Measurements from ENCODE around the gene MAP2K3.

Gene MAP2K3

DNA sequence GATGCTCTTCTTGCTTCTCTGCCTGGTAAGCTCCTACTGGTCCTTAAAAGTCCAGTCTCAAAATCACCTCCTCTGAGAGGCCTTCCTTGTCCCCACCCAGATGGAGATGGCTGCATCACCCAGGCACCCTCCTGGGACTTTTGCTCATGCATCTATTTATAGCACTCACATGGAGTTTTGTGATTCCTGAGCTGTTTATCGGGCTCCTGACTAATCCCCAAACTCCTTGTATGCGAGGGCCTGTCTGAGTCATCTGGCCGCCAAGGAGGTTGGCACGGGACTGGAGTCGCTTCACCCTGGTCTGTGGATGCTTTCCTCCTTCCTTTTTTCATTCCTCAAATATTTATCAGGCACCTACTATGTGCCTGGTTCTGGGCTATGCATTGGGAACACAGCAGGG lies 2.3 kb upstream of the MAP2K3 start:
- DNase-seq (ENCODE audit: low read depth in 3 of 3): no peak

GRCh38 chr17:21282850-21283249 lies 1.7 kb upstream of the MAP2K3 start:
- DNase-seq (ENCODE audit: low read depth in 3 of 3): no peak

DNA sequence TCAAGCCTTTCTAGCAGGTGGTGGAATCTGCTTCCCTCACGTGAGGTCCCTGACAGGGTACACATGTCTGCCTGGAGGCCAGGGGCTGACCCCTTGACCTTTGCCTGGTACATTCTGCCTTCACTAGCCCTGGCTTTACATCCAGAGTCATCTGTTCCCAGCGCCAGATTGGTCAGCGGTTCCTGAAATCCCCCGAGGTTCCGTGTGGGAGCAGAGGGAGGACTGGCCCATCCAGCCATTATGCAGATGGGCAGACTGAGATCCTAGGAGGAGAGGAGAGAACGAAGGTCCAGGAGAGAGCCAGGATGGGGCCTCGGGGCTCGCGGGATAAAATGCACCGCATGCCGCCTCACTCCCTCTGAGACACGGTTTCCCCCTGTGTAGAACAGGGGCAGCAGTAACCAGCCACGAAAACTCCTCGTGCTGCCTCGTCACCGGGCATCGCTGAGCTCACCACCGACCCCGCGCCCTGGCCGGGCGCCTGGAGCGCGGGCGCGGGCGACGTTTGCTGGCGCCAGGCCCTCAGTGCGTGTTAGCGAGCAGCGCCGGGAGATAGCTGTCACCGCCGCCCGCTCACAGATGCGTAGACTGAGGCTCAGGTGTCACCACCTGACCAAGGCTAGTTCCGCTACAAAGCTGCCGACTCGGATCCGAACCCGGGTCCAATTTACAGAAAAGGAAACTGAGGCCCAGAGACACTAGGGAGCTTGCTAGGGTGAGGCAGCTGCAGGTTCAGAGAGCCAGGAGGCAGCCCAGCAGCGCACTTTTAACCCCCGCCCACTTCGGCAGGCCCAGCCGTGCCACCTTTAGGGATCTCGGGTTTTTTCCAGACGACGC lies 811 bp upstream of the MAP2K3 start:
- DNase-seq (ENCODE audit: low read depth in 3 of 3): no peak

DNA sequence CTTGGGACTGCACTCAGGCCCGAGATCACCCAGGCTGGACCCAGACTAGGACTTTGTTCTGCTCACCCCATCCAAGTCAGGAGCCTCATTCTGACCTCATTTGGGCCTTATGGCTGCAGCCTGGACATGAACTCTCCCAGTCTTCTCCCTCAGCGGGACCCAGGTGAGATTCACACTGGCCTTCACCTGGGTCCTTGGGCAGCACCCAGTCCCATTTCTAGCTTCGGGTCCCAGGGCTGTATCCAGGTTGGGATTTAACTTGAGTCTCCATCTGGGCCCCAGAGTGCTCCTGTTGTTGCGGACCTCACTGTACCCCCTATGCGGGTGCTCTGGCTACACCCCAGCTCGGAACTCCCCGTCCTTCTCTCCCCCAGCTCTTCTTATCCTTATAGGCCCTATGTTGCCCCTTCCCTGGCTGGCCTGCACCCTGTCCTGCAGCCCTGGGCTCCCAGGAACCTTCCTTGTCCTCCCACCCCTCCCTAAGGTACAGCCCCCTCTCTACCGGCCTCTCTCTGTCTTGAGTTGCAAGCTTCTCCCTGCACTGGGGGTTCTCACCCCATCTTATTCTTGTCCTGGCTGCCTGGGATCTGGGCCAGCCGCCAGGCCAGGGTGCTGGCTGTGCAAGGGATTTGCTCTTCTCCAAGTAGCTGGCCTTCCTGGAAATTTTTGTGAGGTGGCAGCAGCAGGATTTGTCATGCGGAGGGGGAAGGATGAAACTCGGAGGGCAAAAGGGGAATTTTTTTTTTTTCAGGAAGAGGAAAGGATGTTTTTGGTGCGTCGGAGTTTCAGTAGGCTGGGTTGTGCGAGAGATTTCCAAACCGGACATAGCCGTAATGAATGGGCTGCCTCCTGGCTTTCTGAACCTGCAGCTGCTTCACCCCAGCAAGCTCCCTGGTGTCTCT lies 904 bp downstream of the MAP2K3 start:
- DNase-seq (ENCODE audit: low read depth in 3 of 3): no peak

- no peak for DNase-seq (ENCODE audit: low read depth in 3 of 3)
Observed at GRCh38 chr17:21286066-21286770, 1.7 kb downstream of the MAP2K3 start.

DNA sequence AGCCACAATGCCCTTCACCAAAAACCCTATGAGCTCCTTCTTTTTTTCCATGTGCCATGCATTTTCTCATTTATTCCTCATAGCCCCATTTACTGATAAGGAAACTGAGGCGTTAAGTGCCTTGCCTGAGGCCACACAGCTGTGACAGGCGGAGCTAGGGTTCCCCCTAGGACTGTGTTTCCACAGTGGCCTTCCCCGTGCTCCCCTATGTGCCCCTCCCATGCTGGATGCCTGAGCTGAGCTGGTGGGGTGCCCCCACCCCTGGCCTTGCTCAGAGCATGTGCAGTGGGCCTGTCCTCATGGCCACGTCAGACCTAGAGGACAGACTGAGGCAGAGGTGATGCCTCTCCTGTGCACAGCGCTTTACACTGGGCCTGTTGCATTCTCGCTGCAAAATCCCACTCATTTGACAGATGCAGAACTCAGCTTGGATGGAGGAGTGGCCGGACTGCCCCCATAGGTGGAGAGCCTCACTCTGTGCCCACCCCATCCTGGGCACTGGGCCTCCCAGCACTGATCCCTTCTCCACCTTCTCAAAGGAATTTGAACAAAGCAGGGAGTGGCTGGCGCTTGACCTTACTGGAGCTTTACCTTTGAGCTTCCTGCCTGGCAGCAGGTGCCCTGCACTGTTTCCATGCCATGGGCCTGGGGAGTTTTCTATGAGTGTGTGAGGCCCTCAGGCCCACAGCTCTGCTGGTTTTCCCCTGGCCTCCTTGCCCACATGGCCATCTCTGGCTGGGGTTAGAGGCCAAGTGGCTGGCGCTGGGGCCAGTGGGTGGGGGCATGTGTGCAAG lies 2.6 kb downstream of the MAP2K3 start:
- DNase-seq (ENCODE audit: low read depth in 3 of 3): no peak

GRCh38 chr17:21287703-21288449 lies 3.4 kb downstream of the MAP2K3 start:
- DNase-seq (ENCODE audit: low read depth in 3 of 3): peak; percentile 89 to 96 (median 94)

- DNase-seq (ENCODE audit: low read depth in 3 of 3): no peak
Observed at GRCh38 chr17:21288571-21289017, 4.1 kb downstream of the MAP2K3 start.

- DNase-seq (ENCODE audit: low read depth in 3 of 3): no peak
Observed at GRCh38 chr17:21289175-21289901, 4.8 kb downstream of the MAP2K3 start.

DNA sequence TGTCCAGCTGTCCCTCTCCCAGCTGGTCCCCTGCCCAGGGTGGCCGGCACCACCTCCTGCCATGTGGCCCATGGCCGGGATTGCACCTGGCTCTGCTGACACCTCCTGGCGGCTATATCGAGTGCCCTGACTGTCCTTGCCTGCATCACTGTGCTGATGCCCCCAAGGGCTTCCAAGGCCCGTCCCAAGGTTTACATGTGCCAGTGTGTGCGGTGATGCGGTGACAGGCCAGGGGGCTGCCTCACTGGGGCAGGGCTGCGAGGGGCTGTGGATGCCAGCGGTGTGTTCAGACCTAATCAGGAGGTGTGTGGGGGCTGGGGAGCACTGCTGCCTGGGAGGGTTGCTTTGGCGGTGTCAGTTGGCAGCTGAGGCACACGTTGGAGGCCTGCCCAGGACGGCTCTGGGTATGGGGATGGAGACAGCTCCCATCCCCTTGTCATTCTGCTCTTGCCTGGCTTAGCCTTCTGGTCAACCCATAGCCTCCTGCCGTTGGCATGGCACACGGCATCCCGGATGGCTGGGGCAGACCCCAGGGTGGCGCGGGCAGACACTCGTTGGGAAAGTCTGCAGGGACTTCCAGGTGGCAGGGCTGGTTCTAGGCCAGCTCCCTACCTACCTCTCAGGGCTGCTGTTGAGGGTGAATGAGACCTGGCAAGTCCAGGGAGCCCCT lies 5.5 kb downstream of the MAP2K3 start:
- no peak for DNase-seq (ENCODE audit: low read depth in 3 of 3)

GRCh38 chr17:21291357-21291756 lies 6.8 kb downstream of the MAP2K3 start:
- no peak for DNase-seq (ENCODE audit: low read depth in 3 of 3)

DNA sequence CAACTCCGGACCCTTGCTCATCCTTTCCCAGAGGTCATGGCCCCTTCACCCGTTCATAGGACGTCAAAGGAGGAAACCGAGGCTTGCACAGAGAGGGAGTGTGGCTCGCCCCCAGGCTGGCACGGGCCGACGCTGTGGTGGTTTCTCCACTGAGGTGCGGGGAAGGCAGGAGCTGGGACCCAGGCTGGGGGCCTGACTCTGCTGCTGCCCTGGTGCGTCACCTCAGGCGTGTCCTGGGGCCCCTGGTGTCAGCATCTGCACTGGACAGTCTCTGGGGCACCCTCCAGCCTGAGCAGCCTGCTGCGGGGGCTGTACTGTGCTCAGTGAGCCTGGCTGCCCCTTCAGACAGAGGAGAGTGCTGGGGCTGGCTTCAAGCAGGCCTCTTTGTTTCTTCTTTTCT lies 7.4 kb downstream of the MAP2K3 start:
- no peak for DNase-seq (ENCODE audit: low read depth in 3 of 3)

DNA sequence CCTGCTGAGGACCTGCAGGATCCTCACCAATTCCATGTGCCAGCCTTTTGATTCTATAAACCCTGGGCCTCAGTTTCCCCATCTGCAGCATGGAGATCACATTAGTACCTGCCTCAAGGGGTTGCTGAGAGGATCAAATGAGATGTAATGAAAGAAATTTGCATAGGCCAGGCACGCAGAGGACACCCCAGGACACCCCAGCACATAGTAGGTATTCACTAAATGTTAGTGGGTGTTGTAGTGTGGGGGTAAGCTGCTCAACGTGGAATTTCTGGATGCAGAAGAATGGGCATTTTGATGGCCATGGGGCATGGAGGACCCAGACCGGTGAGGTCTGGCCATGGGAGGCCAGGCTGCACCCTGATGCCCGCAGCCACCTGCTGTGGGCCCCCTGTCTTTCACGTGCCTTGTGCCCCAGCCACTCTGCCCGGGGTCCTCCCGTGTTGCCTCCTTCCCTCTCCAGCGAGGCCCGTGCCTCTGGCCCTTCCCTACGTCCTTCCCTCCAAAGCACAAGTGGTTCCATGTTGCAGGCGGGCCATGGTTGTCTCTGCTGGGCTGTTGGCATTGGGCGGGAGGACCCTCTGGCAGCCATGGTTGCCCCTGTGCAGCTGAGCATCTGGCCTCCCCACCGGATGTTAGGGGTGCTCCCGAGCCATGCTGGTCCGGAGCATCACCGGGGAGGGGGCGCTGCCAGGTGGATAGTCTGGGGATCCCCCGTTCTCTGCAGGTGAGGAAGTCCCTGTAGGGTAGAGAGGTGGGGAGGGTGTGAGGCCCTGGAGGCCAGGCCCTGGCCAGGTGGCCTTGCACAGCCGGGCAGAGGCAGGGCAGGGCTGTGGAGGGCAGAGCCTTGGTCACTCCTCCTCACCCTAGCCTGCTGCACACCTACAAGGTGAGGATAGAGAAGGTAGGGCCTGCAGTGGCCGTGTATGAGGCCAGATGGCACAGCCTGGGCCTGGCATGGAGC lies 8.6 kb downstream of the MAP2K3 start:
- no peak for DNase-seq (ENCODE audit: low read depth in 3 of 3)

- DNase-seq (ENCODE audit: low read depth in 3 of 3): no peak
Observed at GRCh38 chr17:21293831-21294210, 9.3 kb downstream of the MAP2K3 start.

- DNase-seq (ENCODE audit: low read depth in 3 of 3): no peak
Observed at GRCh38 chr17:21294321-21295035, 10.0 kb downstream of the MAP2K3 start.

- no peak for DNase-seq (ENCODE audit: low read depth in 3 of 3)
Observed at GRCh38 chr17:21295036-21295952, 10.8 kb downstream of the MAP2K3 start.

All from stimulated activated CD4-positive, alpha-beta T cell treated with anti-CD3 and anti-CD28 coated beads, TNF-alpha, amount 100 ng/mL, for 48 hours (primary cell).